IMR-90 (cell line): ENCODE data around the gene WDR43. TPM values are rescaled to one million over a fixed set of nuclear protein-coding genes. Genes with fewer than 3 reads are reported as not detected.

Experiments
- ATAC-seq: fragments of 200-7000 bp; cut with Tn5 transposase; 2 replicates; pipeline ENCODE4 v1.9.1; 2020; ENCODE audit warnings: low read depth, mild to moderate bottlenecking, moderate library complexity
- BruUV-seq: library from RNA; stranded (reverse); fragments of 400-500 nt; replicated peaks from 2 replicates; lab custom pipeline; 2021; lab: Mats Ljungman, UMichigan
- CTCF ChIA-PET: fragments of 300-600 bp; formaldehyde crosslinking; extraction: SDS; loops from one replicate; lab custom pipeline; 2021; ENCODE audit warnings: antibody characterized with exemption; lab: Yijun Ruan, JAX
- POLR2A ChIA-PET: fragments of 300-600 bp; sonication (Branson Sonifier 250); formaldehyde crosslinking; loops from one replicate; lab custom pipeline; 2022; ENCODE audit warnings: antibody characterized with exemption; ENCODE audit not compliant: unreplicated experiment; lab: Charles Lee
- DNase-seq: peaks from one replicate; pipeline ENCODE4 v3.0.0; 2013
- H2AFZ ChIP-seq: replicated peaks from 2 replicates; pipeline ENCODE3; 2013; ENCODE audit warnings: low read length, mild to moderate bottlenecking; ENCODE audit not compliant: poor library complexity
- H2AK5ac ChIP-seq: 2 replicates; pipeline ENCODE4 v1.6.1; 2013; ENCODE audit warnings: low read depth, low read length, inconsistent platforms
- H2AK9ac ChIP-seq: replicated peaks from 2 replicates; pipeline ENCODE3; 2013; ENCODE audit warnings: mild to moderate bottlenecking, low read depth, low read length, moderate library complexity; ENCODE audit not compliant: poor library complexity
- H2BK120ac ChIP-seq: 2 replicates; pipeline ENCODE4 v1.6.1; 2013; ENCODE audit warnings: low read depth, low read length, inconsistent platforms
- H2BK15ac ChIP-seq: 3 replicates; pipeline ENCODE4 v1.6.1; 2013; ENCODE audit warnings: low read depth, low read length, inconsistent platforms
- H2BK20ac ChIP-seq: 2 replicates; pipeline ENCODE4 v1.6.1; 2013; ENCODE audit warnings: low read depth, mild to moderate bottlenecking, inconsistent platforms, low read length, moderate library complexity
- H2BK5ac ChIP-seq: 2 replicates; pipeline ENCODE4 v1.6.1; 2013; ENCODE audit warnings: mild to moderate bottlenecking, low read depth, low read length, inconsistent platforms; ENCODE audit not compliant: poor library complexity, severe bottlenecking
- H3K14ac ChIP-seq: replicated peaks from 2 replicates; pipeline ENCODE4 v1.6.1; 2013; ENCODE audit warnings: low read depth, low read length, inconsistent platforms
- H3K18ac ChIP-seq: 2 replicates; pipeline ENCODE4 v1.6.1; 2013; ENCODE audit warnings: low read depth, low read length, control low read depth
- H3K23ac ChIP-seq: 2 replicates; pipeline ENCODE4 v1.6.1; 2013; ENCODE audit warnings: low read depth, low read length, inconsistent platforms
- H3K27ac ChIP-seq: 2 replicates; pipeline ENCODE4 v1.5.1; 2013; ENCODE audit warnings: mild to moderate bottlenecking, control low read depth, low read length; ENCODE audit not compliant: insufficient read depth
- H3K27me3 ChIP-seq: 2 replicates; pipeline ENCODE4 v1.6.1; 2013; ENCODE audit warnings: low read length; ENCODE audit not compliant: control insufficient read depth, insufficient read depth
- H3K36me3 ChIP-seq: 2 replicates; pipeline ENCODE4 v1.6.1; 2013; ENCODE audit warnings: low read length, mixed read lengths; ENCODE audit not compliant: control insufficient read depth, insufficient read depth
- H3K4ac ChIP-seq: 2 replicates; pipeline ENCODE4 v1.6.1; 2013; ENCODE audit warnings: low read depth, low read length, inconsistent platforms
- H3K4me1 ChIP-seq: 2 replicates; pipeline ENCODE4 v1.6.1; 2013; ENCODE audit warnings: low read length, mixed read lengths; ENCODE audit not compliant: control insufficient read depth, insufficient read depth
- H3K4me2 ChIP-seq: 2 replicates; pipeline ENCODE4 v1.6.1; 2013; ENCODE audit warnings: low read depth, mild to moderate bottlenecking, control low read depth, low read length, moderate library complexity
- H3K4me3 ChIP-seq: 2 replicates; pipeline ENCODE4 v1.5.1; 2013; ENCODE audit warnings: low read depth, mild to moderate bottlenecking, control low read depth, low read length, moderate library complexity; ENCODE audit not compliant: insufficient read depth
- H3K56ac ChIP-seq: 2 replicates; pipeline ENCODE4 v1.6.1; 2013; ENCODE audit warnings: low read length, inconsistent platforms; ENCODE audit not compliant: insufficient read depth; ENCODE audit errors: extremely low read depth
- H3K79me1 ChIP-seq, 2 experiments: 2 replicates each; pipeline ENCODE4 v1.6.1; 2013; ENCODE audit warnings: low read length in 2 of 2, inconsistent platforms in 1 of 2, low read depth in 1 of 2
- H3K9ac ChIP-seq: 2 replicates; pipeline ENCODE4 v1.6.1; 2013; ENCODE audit warnings: low read depth, low read length, control low read depth
- H3K9me1 ChIP-seq: 2 replicates; pipeline ENCODE4 v1.6.1; 2013; ENCODE audit warnings: low read length, inconsistent platforms; ENCODE audit not compliant: insufficient read depth
- H3K9me3 ChIP-seq: 2 replicates; pipeline ENCODE4 v1.6.1; 2013; ENCODE audit warnings: low read length; ENCODE audit not compliant: control insufficient read depth, insufficient read depth
- H4K20me1 ChIP-seq: 2 replicates; pipeline ENCODE4 v1.6.1; 2013; ENCODE audit warnings: low read length, inconsistent platforms; ENCODE audit not compliant: insufficient read depth
- H4K5ac ChIP-seq: 2 replicates; pipeline ENCODE4 v1.6.1; 2013; ENCODE audit warnings: mild to moderate bottlenecking, low read depth, low read length, control low read depth
- H4K8ac ChIP-seq, 2 experiments: 2 replicates each; pipeline ENCODE4 v1.6.1; 2013; ENCODE audit warnings: low read depth in 2 of 2, low read length in 2 of 2, control low read depth in 1 of 2, inconsistent platforms in 1 of 2
- H4K91ac ChIP-seq: 2 replicates; pipeline ENCODE4 v1.6.1; 2013; ENCODE audit warnings: low read depth, low read length, inconsistent platforms; ENCODE audit not compliant: insufficient read depth
- CTCF ChIP-seq: conservative IDR thresholded peaks from 2 replicates; pipeline ENCODE4 v1.5.1; 2012; ENCODE audit warnings: mild to moderate bottlenecking, low read depth, low read length, improper control_type of control experiment
- ELK1 ChIP-seq: fragments of 150-350 bp; IDR thresholded peaks from 2 replicates; pipeline ENCODE4 v1.6.1; 2016; ENCODE audit warnings: low read depth, mild to moderate bottlenecking, low read length, moderate library complexity, borderline replicate concordance
- FOS ChIP-seq: fragments of 150-350 bp; IDR thresholded peaks from 2 replicates; pipeline ENCODE4 v1.6.1; 2016; ENCODE audit warnings: low read depth, low read length
- MAFK ChIP-seq: IDR thresholded peaks from 2 replicates; pipeline ENCODE4 v1.6.1; 2012; ENCODE audit warnings: low read depth, low read length, improper control_type of control experiment
- MAZ ChIP-seq: IDR thresholded peaks from 2 replicates; pipeline ENCODE4 v1.6.1; 2012; ENCODE audit warnings: low read depth, mild to moderate bottlenecking, low read length, improper control_type of control experiment, moderate library complexity, borderline replicate concordance
- MXI1 ChIP-seq: IDR thresholded peaks from 2 replicates; pipeline ENCODE4 v1.6.1; 2012; ENCODE audit warnings: low read depth, mild to moderate bottlenecking, low read length, moderate library complexity, borderline replicate concordance
- POLR2A ChIP-seq: IDR thresholded peaks from 2 replicates; pipeline ENCODE4 v1.6.1; 2012; ENCODE audit warnings: mild to moderate bottlenecking, low read depth, low read length
- RAD21 ChIP-seq: IDR thresholded peaks from 2 replicates; pipeline ENCODE4 v1.6.1; 2012; ENCODE audit warnings: low read length, improper control_type of control experiment
- RCOR1 ChIP-seq: IDR thresholded peaks from 2 replicates; pipeline ENCODE4 v1.6.1; 2012; ENCODE audit warnings: mild to moderate bottlenecking, low read length, improper control_type of control experiment; ENCODE audit not compliant: insufficient replicate concordance
- RFX5 ChIP-seq: IDR thresholded peaks from 2 replicates; pipeline ENCODE4 v1.8.0; 2012; ENCODE audit warnings: low read depth, mild to moderate bottlenecking, low read length, moderate library complexity
- USF2 ChIP-seq: fragments of 150-350 bp; IDR thresholded peaks from 2 replicates; pipeline ENCODE4 v1.6.1; 2017; ENCODE audit warnings: mild to moderate bottlenecking, antibody characterized with exemption, low read length, low read depth
- WGBS, 2 experiments: methylation state at CpG; one replicate each; pipeline versions ENCODE4 v1.1.5 to v1.1.7; 2013; ENCODE audit warnings: missing lambda C conversion rate in 2 of 2; ENCODE audit not compliant: insufficient read length in 1 of 2; ENCODE audit errors: extremely low coverage in 2 of 2; 5-methylcytosine and 5-hydroxymethylcytosine counted together
- dilution Hi-C: fragments of 300-500 bp; cut with HindIII; formaldehyde crosslinking; loops from one replicate; pipeline ENCODE4 v1.14.3; 2018; ENCODE audit warnings: low sequenced_read_pairs; ENCODE audit not compliant: unreplicated experiment
- in situ Hi-C: fragments of 300-500 bp; cut with MboI; formaldehyde crosslinking; loops from 3 replicates; pipeline ENCODE4 v1.14.3; 2019; ENCODE audit warnings: low sequenced_read_pairs, inconsistent platforms, mixed read lengths
- intact Hi-C: fragments of 100-400 bp; cut with micrococcal nuclease; formaldehyde crosslinking; loops from 2 replicates; pipeline ENCODE4 v1.10.0; 2022
- polyA plus RNA-seq, 3 experiments: library from polyadenylated mRNA; depleted of rRNA; stranded (reverse); fragments of >200 nt; gene quantifications; 2 replicates each; pipeline ENCODE4 v1.2.3, GENCODE V29; 2012; ENCODE audit warnings: low replicate concordance in 1 of 3
- total RNA-seq: library from RNA; depleted of rRNA; stranded (reverse); fragments of >200 nt; gene quantifications from 2 replicates; pipeline ENCODE4 v1.2.3, GENCODE V29; 2012

WDR43 gene
- total and polyA plus RNA-seq, 2 of the 4 experiments (the other 2 are of a cell fraction) = 40.3 to 300 TPM

- BruUV-seq = no TSS peak
- no peak overlapping the region for H2BK120ac ChIP-seq
- intact Hi-C loops = no loop called here
- no peak overlapping the region for H3K9ac ChIP-seq
- H4K91ac ChIP-seq = no peak overlapping the region
- no peak overlapping the region for H2AFZ ChIP-seq
- H3K4me3 ChIP-seq = no peak overlapping the region
- no peaks in the 10 kb centered on the region for H3K4me1 ChIP-seq
- in situ Hi-C loops = no loop called here
- H3K27ac ChIP-seq = no peak overlapping the region
- no peak for TF ChIP-seq RFX5
- no peak for TF ChIP-seq ELK1
- no peak for TF ChIP-seq MAZ
- TF ChIP-seq USF2 = no peak
- no peak for TF ChIP-seq FOS
- TF ChIP-seq MAFK = no peak
- TF ChIP-seq POLR2A = no peak
- TF ChIP-seq MXI1 = no peak
- TF ChIP-seq RCOR1 = no peak
- no peak for TF ChIP-seq RAD21
- TF ChIP-seq CTCF = no peak
- no peak overlapping the region for H3K18ac ChIP-seq
- H3K9me1 ChIP-seq = no peaks in the 10 kb centered on the region
- H3K4ac ChIP-seq = no peak overlapping the region
- H3K4me2 ChIP-seq = no peak overlapping the region
- no peak overlapping the region for H2BK15ac ChIP-seq
- H4K20me1 ChIP-seq = no peaks in the 10 kb centered on the region
- H3K36me3 ChIP-seq = no peaks in the 10 kb centered on the region
- no peak overlapping the region for H3K56ac ChIP-seq
- WGBS, 2 experiments = no CpG with 5 or more reads among the region's 1 CpG
- no peak overlapping the region for H2AK9ac ChIP-seq
- H2AK5ac ChIP-seq = no peak overlapping the region
- H4K5ac ChIP-seq = no peak overlapping the region
- H3K27me3 ChIP-seq = peaks cover 11% of the 10 kb centered on the region
- H2BK20ac ChIP-seq = no peak overlapping the region
- ChIA-PET CTCF (no interaction called here), POLR2A (no interaction called here)
- no peak overlapping the region for H2BK5ac ChIP-seq
- no peaks in the 10 kb centered on the region for H3K9me3 ChIP-seq
- H3K14ac ChIP-seq = no peak overlapping the region
- DNase-seq (no peak), ATAC-seq (no peak)
- dilution Hi-C loops = no loop called here
- H3K23ac ChIP-seq = no peak overlapping the region
- no peak overlapping the region for H4K8ac ChIP-seq
- no peaks in the 10 kb centered on the region for H3K79me1 ChIP-seq
These were observed 14.3 kb upstream of the WDR43 start for GRCh38 chr2:28880193-28880592.
